WTC11 (cell line): ENCODE data around the gene AGBL4. TPM values are rescaled to one million over a fixed set of nuclear protein-coding genes. Genes with fewer than 3 reads are reported as not detected.

ENCODE experiments used
- ATAC-seq: fragments of 200-7000 bp; cut with Tn5 transposase; 2 replicates; pipeline ENCODE4 v1.10.0; 2021; ENCODE audit warnings: mild to moderate bottlenecking, moderate library complexity
- CTCF ChIA-PET: fragments of 300-600 bp; sonication (Branson Sonifier 250); formaldehyde crosslinking; loops from one replicate; lab custom pipeline; 2021; ENCODE audit warnings: antibody characterized with exemption; lab: Charles Lee
- POLR2A ChIA-PET: fragments of 350-600 bp; sonication (Branson Sonifier 250); formaldehyde crosslinking; loops from one replicate; lab custom pipeline; 2021; ENCODE audit warnings: antibody characterized with exemption; lab: Charles Lee
- DNase-seq: peaks from one replicate; pipeline ENCODE4 v3.0.0; 2021; ENCODE audit warnings: low spot score
- H3K27ac Mint-ChIP-seq: 2 replicates; pipeline ENCODE4 v1.8.0; 2021; ENCODE audit warnings: mixed read lengths
- H3K27me3 Mint-ChIP-seq: 2 replicates; pipeline ENCODE4 v1.8.0; 2021; ENCODE audit warnings: low read depth, mild to moderate bottlenecking, moderate library complexity, mixed read lengths
- H3K36me3 Mint-ChIP-seq: 2 replicates; pipeline ENCODE4 v1.8.0; 2021; ENCODE audit warnings: mixed read lengths
- H3K4me1 Mint-ChIP-seq: 2 replicates; pipeline ENCODE4 v1.8.0; 2022; ENCODE audit warnings: mixed read lengths
- H3K4me3 Mint-ChIP-seq: 2 replicates; pipeline ENCODE4 v1.8.0; 2021; ENCODE audit warnings: mild to moderate bottlenecking, moderate library complexity, mixed read lengths
- H3K9me3 Mint-ChIP-seq: 2 replicates; pipeline ENCODE4 v1.8.0; 2021; ENCODE audit warnings: mixed read lengths
- AR ChIP-seq: fragments of 250-450 bp; sonication (Bioruptor Pico); IDR thresholded peaks from 2 replicates; pipeline ENCODE4 v1.9.0; 2021; ENCODE audit warnings: mild to moderate bottlenecking
- ATF1 ChIP-seq: sonication (generic); formaldehyde crosslinking; IDR thresholded peaks from 2 replicates; pipeline ENCODE4 v1.8.1; 2023; ENCODE audit warnings: mild to moderate bottlenecking, moderate library complexity, missing genetic modification reagents
- ATF3 ChIP-seq: sonication (generic); formaldehyde crosslinking; conservative IDR thresholded peaks from 2 replicates; pipeline ENCODE4 v1.8.1; 2022; ENCODE audit warnings: mild to moderate bottlenecking, missing genetic modification reagents
- ELF4 ChIP-seq: sonication (generic); formaldehyde crosslinking; IDR thresholded peaks from 2 replicates; pipeline ENCODE4 v1.8.1; 2022; ENCODE audit warnings: low read depth, mild to moderate bottlenecking, moderate library complexity, missing genetic modification reagents
- ERG ChIP-seq: fragments of 250-450 bp; sonication (Bioruptor Pico); IDR thresholded peaks from 2 replicates; pipeline ENCODE4 v1.8.0; 2021; ENCODE audit warnings: mild to moderate bottlenecking
- ETV6 ChIP-seq: sonication (generic); formaldehyde crosslinking; IDR thresholded peaks from 2 replicates; pipeline ENCODE4 v1.8.1; 2022; ENCODE audit warnings: mild to moderate bottlenecking, missing genetic modification reagents
- FOXK1 ChIP-seq: sonication (generic); formaldehyde crosslinking; IDR thresholded peaks from 2 replicates; pipeline ENCODE4 v1.8.0; 2022; ENCODE audit warnings: mild to moderate bottlenecking, moderate library complexity, missing genetic modification reagents
- IRF2 ChIP-seq: sonication (generic); formaldehyde crosslinking; IDR thresholded peaks from 2 replicates; pipeline ENCODE4 v1.8.0; 2022; ENCODE audit warnings: low read depth, missing genetic modification reagents, borderline replicate concordance
- KAT7 ChIP-seq: sonication (generic); formaldehyde crosslinking; IDR thresholded peaks from 2 replicates; pipeline ENCODE4 v1.8.1; 2023; ENCODE audit warnings: missing genetic modification reagents, mild to moderate bottlenecking, borderline replicate concordance
- MXD4 ChIP-seq: fragments of 250-450 bp; sonication (Bioruptor Pico); IDR thresholded peaks from 2 replicates; pipeline ENCODE4 v1.8.0; 2021; ENCODE audit warnings: mild to moderate bottlenecking, moderate library complexity, borderline replicate concordance
- NR1H2 ChIP-seq: sonication (generic); formaldehyde crosslinking; IDR thresholded peaks from 2 replicates; pipeline ENCODE4 v1.9.0; 2021; ENCODE audit warnings: mild to moderate bottlenecking, moderate library complexity, missing genetic modification reagents
- PREB ChIP-seq: sonication (generic); formaldehyde crosslinking; IDR thresholded peaks from 2 replicates; pipeline ENCODE4 v1.8.1; 2022; ENCODE audit warnings: mild to moderate bottlenecking, missing genetic modification reagents, moderate library complexity, borderline replicate concordance
- RELA ChIP-seq: sonication (generic); formaldehyde crosslinking; IDR thresholded peaks from 2 replicates; pipeline ENCODE4 v1.8.1; 2022; ENCODE audit warnings: missing genetic modification reagents, mild to moderate bottlenecking, borderline replicate concordance
- STAT6 ChIP-seq: sonication (generic); formaldehyde crosslinking; conservative IDR thresholded peaks from 2 replicates; pipeline ENCODE4 v1.8.1; 2023; ENCODE audit warnings: mild to moderate bottlenecking, low read depth, missing genetic modification reagents, moderate library complexity
- USF2 ChIP-seq: sonication (generic); formaldehyde crosslinking; IDR thresholded peaks from 2 replicates; pipeline ENCODE4 v1.8.1; 2023; ENCODE audit warnings: mild to moderate bottlenecking, missing genetic modification reagents, moderate library complexity
- ZNF138 ChIP-seq: sonication (generic); formaldehyde crosslinking; conservative IDR thresholded peaks from 2 replicates; pipeline ENCODE4 v1.8.1; 2022; ENCODE audit warnings: mild to moderate bottlenecking, moderate library complexity, missing genetic modification reagents
- ZNF263 ChIP-seq: sonication (generic); formaldehyde crosslinking; IDR thresholded peaks from 2 replicates; pipeline ENCODE4 v1.8.1; 2022; ENCODE audit warnings: low read depth, mild to moderate bottlenecking, moderate library complexity, missing genetic modification reagents
- ZNF396 ChIP-seq: fragments of 250-450 bp; sonication (Bioruptor Pico); IDR thresholded peaks from 2 replicates; pipeline ENCODE4 v1.8.0; 2021; ENCODE audit warnings: mild to moderate bottlenecking, moderate library complexity, borderline replicate concordance
- ZNF416 ChIP-seq: fragments of 250-450 bp; sonication (Bioruptor Pico); IDR thresholded peaks from 2 replicates; pipeline ENCODE4 v1.9.0; 2021; ENCODE audit warnings: mild to moderate bottlenecking, inconsistent platforms
- ZSCAN18 ChIP-seq: fragments of 250-450 bp; sonication (Bioruptor Pico); IDR thresholded peaks from 2 replicates; pipeline ENCODE4 v2.1.2; 2022; ENCODE audit warnings: mild to moderate bottlenecking, moderate library complexity
- total RNA-seq: library from RNA; stranded (reverse); gene quantifications from 3 replicates; pipeline ENCODE4 v1.2.3, GENCODE V29; 2021

Gene AGBL4
- total RNA-seq, 1 experiment from 2014 or later, result 0.87 TPM

GRCh38 chr1:48979940-48980339 lies 1043.8 kb downstream of the AGBL4 start:
- Mint-ChIP-seq H3K9me3 (peaks cover 8% of the 10 kb centered on the region; the same call in 1 of the 2 replicates), H3K4me3 (no peak overlapping the region), H3K4me1 (peaks cover 5% of the 10 kb centered on the region), H3K27ac (no peak overlapping the region), H3K27me3 (peaks cover 3% of the 10 kb centered on the region; the same call in 1 of the 2 replicates), H3K36me3 (no peaks in the 10 kb centered on the region)
- no peak for DNase-seq
- TF ChIP-seq STAT6 (no peak), ZNF263 (no peak), ATF1 (CRISPR knock-in tag) (no peak), FOXK1 (CRISPR knock-in tag) (no peak), MXD4 (CRISPR knock-in tag) (no peak), ERG (CRISPR knock-in tag) (no peak), AR (CRISPR knock-in tag) (no peak), ZSCAN18 (no peak), RELA (CRISPR knock-in tag) (no peak), NR1H2 (CRISPR knock-in tag) (no peak), ZNF396 (CRISPR knock-in tag) (no peak), ELF4 (no peak), IRF2 (CRISPR knock-in tag) (no peak), KAT7 (CRISPR knock-in tag) (no peak), USF2 (CRISPR knock-in tag) (no peak), ZNF416 (no peak), ATF3 (CRISPR knock-in tag) (no peak), PREB (CRISPR knock-in tag) (no peak), ZNF138 (no peak), ETV6 (CRISPR knock-in tag) (no peak)
- CTCF ChIA-PET, result interaction anchor here (1.4 kb wide), 1 partner anchor 671 kb away, joined by 4 read pairs; no protein-coding TSS in a partner anchor
- POLR2A ChIA-PET, result no interaction called here
- ATAC-seq, result no peak
